Upper lobe of left lung (tissue), 4 donors: ENCODE measurements around the gene MAD1L1.

Experiments used
- EP300 ChIP-seq, 4 donors: sonication (generic); formaldehyde crosslinking; IDR thresholded peaks; one replicate each; pipeline ENCODE4 v1.5.1; 2017; ENCODE audit warnings: antibody characterized with exemption in 4 of 4, control low read depth in 2 of 4
- TF ChIP-seq, protein P1 (sequence below), 6 experiments: fragments of 450-650 bp in 4 of 6; fragments of 200-600 bp in 2 of 6; sonication (generic) in 2 of 6; IDR thresholded peaks; one replicate each; pipeline ENCODE4 v1.5.1; 2016 to 2019; ENCODE audit warnings: antibody characterized with exemption in 6 of 6

DNA sequence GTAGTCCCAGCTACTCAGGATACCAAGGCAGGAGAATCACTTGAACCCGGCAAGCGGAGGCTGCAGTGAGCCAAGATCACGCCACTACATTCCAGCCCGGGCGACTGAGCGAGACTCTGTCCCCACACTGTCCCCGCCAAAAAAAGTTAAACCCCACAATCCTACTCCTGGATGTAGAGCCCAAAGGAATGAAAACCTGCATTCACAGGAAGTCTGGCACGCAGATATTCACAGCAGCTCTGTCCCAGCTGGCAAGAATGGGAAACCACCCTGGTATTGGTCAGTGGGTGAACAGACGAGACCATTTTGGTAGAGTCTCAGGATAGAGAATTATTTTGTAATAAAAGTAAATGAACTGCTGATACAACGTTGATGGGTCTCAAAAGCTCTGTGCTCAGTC, 225.2 kb downstream of the MAD1L1 start:
- TF ChIP-seq, protein P1, sequence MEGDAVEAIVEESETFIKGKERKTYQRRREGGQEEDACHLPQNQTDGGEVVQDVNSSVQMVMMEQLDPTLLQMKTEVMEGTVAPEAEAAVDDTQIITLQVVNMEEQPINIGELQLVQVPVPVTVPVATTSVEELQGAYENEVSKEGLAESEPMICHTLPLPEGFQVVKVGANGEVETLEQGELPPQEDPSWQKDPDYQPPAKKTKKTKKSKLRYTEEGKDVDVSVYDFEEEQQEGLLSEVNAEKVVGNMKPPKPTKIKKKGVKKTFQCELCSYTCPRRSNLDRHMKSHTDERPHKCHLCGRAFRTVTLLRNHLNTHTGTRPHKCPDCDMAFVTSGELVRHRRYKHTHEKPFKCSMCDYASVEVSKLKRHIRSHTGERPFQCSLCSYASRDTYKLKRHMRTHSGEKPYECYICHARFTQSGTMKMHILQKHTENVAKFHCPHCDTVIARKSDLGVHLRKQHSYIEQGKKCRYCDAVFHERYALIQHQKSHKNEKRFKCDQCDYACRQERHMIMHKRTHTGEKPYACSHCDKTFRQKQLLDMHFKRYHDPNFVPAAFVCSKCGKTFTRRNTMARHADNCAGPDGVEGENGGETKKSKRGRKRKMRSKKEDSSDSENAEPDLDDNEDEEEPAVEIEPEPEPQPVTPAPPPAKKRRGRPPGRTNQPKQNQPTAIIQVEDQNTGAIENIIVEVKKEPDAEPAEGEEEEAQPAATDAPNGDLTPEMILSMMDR (IDR thresholded peaks at IDR 0.05), result no peak
- no peak for TF ChIP-seq EP300 (IDR thresholded peaks at IDR 0.05)
